IMR-90 (cell line): Measurements from ENCODE around the gene KRTAP13-4. TPM values are rescaled to one million over a fixed set of nuclear protein-coding genes. Genes with fewer than 3 reads are reported as not detected.

ENCODE experiments used
- ATAC-seq: fragments of 200-7000 bp; cut with Tn5 transposase; 2 replicates; pipeline ENCODE4 v1.9.1; 2020; ENCODE audit warnings: low read depth, mild to moderate bottlenecking, moderate library complexity
- BruUV-seq: library from RNA; stranded (reverse); fragments of 400-500 nt; replicated peaks from 2 replicates; lab custom pipeline; 2021; lab: Mats Ljungman, UMichigan
- CTCF ChIA-PET: fragments of 300-600 bp; formaldehyde crosslinking; extraction: SDS; loops from one replicate; lab custom pipeline; 2021; ENCODE audit warnings: antibody characterized with exemption; lab: Yijun Ruan, JAX
- POLR2A ChIA-PET: fragments of 300-600 bp; sonication (Branson Sonifier 250); formaldehyde crosslinking; loops from one replicate; lab custom pipeline; 2022; ENCODE audit warnings: antibody characterized with exemption; ENCODE audit not compliant: unreplicated experiment; lab: Charles Lee
- DNase-seq: peaks from one replicate; pipeline ENCODE4 v3.0.0; 2013
- H2AFZ ChIP-seq: replicated peaks from 2 replicates; pipeline ENCODE3; 2013; ENCODE audit warnings: low read length, mild to moderate bottlenecking; ENCODE audit not compliant: poor library complexity
- H2AK5ac ChIP-seq: 2 replicates; pipeline ENCODE4 v1.6.1; 2013; ENCODE audit warnings: low read depth, low read length, inconsistent platforms
- H2AK9ac ChIP-seq: replicated peaks from 2 replicates; pipeline ENCODE3; 2013; ENCODE audit warnings: mild to moderate bottlenecking, low read depth, low read length, moderate library complexity; ENCODE audit not compliant: poor library complexity
- H2BK120ac ChIP-seq: 2 replicates; pipeline ENCODE4 v1.6.1; 2013; ENCODE audit warnings: low read depth, low read length, inconsistent platforms
- H2BK15ac ChIP-seq: 3 replicates; pipeline ENCODE4 v1.6.1; 2013; ENCODE audit warnings: low read depth, low read length, inconsistent platforms
- H2BK20ac ChIP-seq: 2 replicates; pipeline ENCODE4 v1.6.1; 2013; ENCODE audit warnings: low read depth, mild to moderate bottlenecking, inconsistent platforms, low read length, moderate library complexity
- H2BK5ac ChIP-seq: 2 replicates; pipeline ENCODE4 v1.6.1; 2013; ENCODE audit warnings: mild to moderate bottlenecking, low read depth, low read length, inconsistent platforms; ENCODE audit not compliant: poor library complexity, severe bottlenecking
- H3K14ac ChIP-seq: replicated peaks from 2 replicates; pipeline ENCODE4 v1.6.1; 2013; ENCODE audit warnings: low read depth, low read length, inconsistent platforms
- H3K18ac ChIP-seq: 2 replicates; pipeline ENCODE4 v1.6.1; 2013; ENCODE audit warnings: low read depth, low read length, control low read depth
- H3K23ac ChIP-seq: 2 replicates; pipeline ENCODE4 v1.6.1; 2013; ENCODE audit warnings: low read depth, low read length, inconsistent platforms
- H3K27ac ChIP-seq: 2 replicates; pipeline ENCODE4 v1.5.1; 2013; ENCODE audit warnings: mild to moderate bottlenecking, control low read depth, low read length; ENCODE audit not compliant: insufficient read depth
- H3K27me3 ChIP-seq: 2 replicates; pipeline ENCODE4 v1.6.1; 2013; ENCODE audit warnings: low read length; ENCODE audit not compliant: control insufficient read depth, insufficient read depth
- H3K36me3 ChIP-seq: 2 replicates; pipeline ENCODE4 v1.6.1; 2013; ENCODE audit warnings: low read length, mixed read lengths; ENCODE audit not compliant: control insufficient read depth, insufficient read depth
- H3K4ac ChIP-seq: 2 replicates; pipeline ENCODE4 v1.6.1; 2013; ENCODE audit warnings: low read depth, low read length, inconsistent platforms
- H3K4me1 ChIP-seq: 2 replicates; pipeline ENCODE4 v1.6.1; 2013; ENCODE audit warnings: low read length, mixed read lengths; ENCODE audit not compliant: control insufficient read depth, insufficient read depth
- H3K4me2 ChIP-seq: 2 replicates; pipeline ENCODE4 v1.6.1; 2013; ENCODE audit warnings: low read depth, mild to moderate bottlenecking, control low read depth, low read length, moderate library complexity
- H3K4me3 ChIP-seq: 2 replicates; pipeline ENCODE4 v1.5.1; 2013; ENCODE audit warnings: low read depth, mild to moderate bottlenecking, control low read depth, low read length, moderate library complexity; ENCODE audit not compliant: insufficient read depth
- H3K56ac ChIP-seq: 2 replicates; pipeline ENCODE4 v1.6.1; 2013; ENCODE audit warnings: low read length, inconsistent platforms; ENCODE audit not compliant: insufficient read depth; ENCODE audit errors: extremely low read depth
- H3K79me1 ChIP-seq, 2 experiments: 2 replicates each; pipeline ENCODE4 v1.6.1; 2013; ENCODE audit warnings: low read length in 2 of 2, inconsistent platforms in 1 of 2, low read depth in 1 of 2
- H3K9ac ChIP-seq: 2 replicates; pipeline ENCODE4 v1.6.1; 2013; ENCODE audit warnings: low read depth, low read length, control low read depth
- H3K9me1 ChIP-seq: 2 replicates; pipeline ENCODE4 v1.6.1; 2013; ENCODE audit warnings: low read length, inconsistent platforms; ENCODE audit not compliant: insufficient read depth
- H3K9me3 ChIP-seq: 2 replicates; pipeline ENCODE4 v1.6.1; 2013; ENCODE audit warnings: low read length; ENCODE audit not compliant: control insufficient read depth, insufficient read depth
- H4K20me1 ChIP-seq: 2 replicates; pipeline ENCODE4 v1.6.1; 2013; ENCODE audit warnings: low read length, inconsistent platforms; ENCODE audit not compliant: insufficient read depth
- H4K5ac ChIP-seq: 2 replicates; pipeline ENCODE4 v1.6.1; 2013; ENCODE audit warnings: mild to moderate bottlenecking, low read depth, low read length, control low read depth
- H4K8ac ChIP-seq, 2 experiments: 2 replicates each; pipeline ENCODE4 v1.6.1; 2013; ENCODE audit warnings: low read depth in 2 of 2, low read length in 2 of 2, control low read depth in 1 of 2, inconsistent platforms in 1 of 2
- H4K91ac ChIP-seq: 2 replicates; pipeline ENCODE4 v1.6.1; 2013; ENCODE audit warnings: low read depth, low read length, inconsistent platforms; ENCODE audit not compliant: insufficient read depth
- BHLHE40 ChIP-seq: fragments of 150-350 bp; IDR thresholded peaks from 2 replicates; pipeline ENCODE4 v1.6.1; 2016; ENCODE audit warnings: mild to moderate bottlenecking, low read depth, low read length
- CEBPB ChIP-seq: IDR thresholded peaks from 2 replicates; pipeline ENCODE4 v1.6.1; 2012; ENCODE audit warnings: low read depth, low read length, improper control_type of control experiment
- CHD1 ChIP-seq: IDR thresholded peaks from 2 replicates; pipeline ENCODE4 v1.6.1; 2012; ENCODE audit warnings: low read depth, low read length, improper control_type of control experiment
- CTCF ChIP-seq: conservative IDR thresholded peaks from 2 replicates; pipeline ENCODE4 v1.5.1; 2012; ENCODE audit warnings: mild to moderate bottlenecking, low read depth, low read length, improper control_type of control experiment
- ELK1 ChIP-seq: fragments of 150-350 bp; IDR thresholded peaks from 2 replicates; pipeline ENCODE4 v1.6.1; 2016; ENCODE audit warnings: low read depth, mild to moderate bottlenecking, low read length, moderate library complexity, borderline replicate concordance
- FOS ChIP-seq: fragments of 150-350 bp; IDR thresholded peaks from 2 replicates; pipeline ENCODE4 v1.6.1; 2016; ENCODE audit warnings: low read depth, low read length
- MAFK ChIP-seq: IDR thresholded peaks from 2 replicates; pipeline ENCODE4 v1.6.1; 2012; ENCODE audit warnings: low read depth, low read length, improper control_type of control experiment
- MAZ ChIP-seq: IDR thresholded peaks from 2 replicates; pipeline ENCODE4 v1.6.1; 2012; ENCODE audit warnings: low read depth, mild to moderate bottlenecking, low read length, improper control_type of control experiment, moderate library complexity, borderline replicate concordance
- MXI1 ChIP-seq: IDR thresholded peaks from 2 replicates; pipeline ENCODE4 v1.6.1; 2012; ENCODE audit warnings: low read depth, mild to moderate bottlenecking, low read length, moderate library complexity, borderline replicate concordance
- NFE2L2 ChIP-seq: fragments of 150-350 bp; IDR thresholded peaks from 2 replicates; pipeline ENCODE4 v1.6.1; 2016; ENCODE audit warnings: low read depth, mild to moderate bottlenecking, low read length
- POLR2A ChIP-seq: IDR thresholded peaks from 2 replicates; pipeline ENCODE4 v1.6.1; 2012; ENCODE audit warnings: mild to moderate bottlenecking, low read depth, low read length
- RAD21 ChIP-seq: IDR thresholded peaks from 2 replicates; pipeline ENCODE4 v1.6.1; 2012; ENCODE audit warnings: low read length, improper control_type of control experiment
- RCOR1 ChIP-seq: IDR thresholded peaks from 2 replicates; pipeline ENCODE4 v1.6.1; 2012; ENCODE audit warnings: mild to moderate bottlenecking, low read length, improper control_type of control experiment; ENCODE audit not compliant: insufficient replicate concordance
- RFX5 ChIP-seq: IDR thresholded peaks from 2 replicates; pipeline ENCODE4 v1.8.0; 2012; ENCODE audit warnings: low read depth, mild to moderate bottlenecking, low read length, moderate library complexity
- SMC3 ChIP-seq: fragments of 150-350 bp; IDR thresholded peaks from 2 replicates; pipeline ENCODE4 v1.6.1; 2016; ENCODE audit warnings: low read depth, mild to moderate bottlenecking, antibody characterized with exemption, low read length, moderate library complexity
- USF2 ChIP-seq: fragments of 150-350 bp; IDR thresholded peaks from 2 replicates; pipeline ENCODE4 v1.6.1; 2017; ENCODE audit warnings: mild to moderate bottlenecking, antibody characterized with exemption, low read length, low read depth
- WGBS, 2 experiments: methylation state at CpG; one replicate each; pipeline versions ENCODE4 v1.1.5 to v1.1.7; 2013; ENCODE audit warnings: missing lambda C conversion rate in 2 of 2; ENCODE audit not compliant: insufficient read length in 1 of 2; ENCODE audit errors: extremely low coverage in 2 of 2; 5-methylcytosine and 5-hydroxymethylcytosine counted together
- dilution Hi-C: fragments of 300-500 bp; cut with HindIII; formaldehyde crosslinking; loops from one replicate; pipeline ENCODE4 v1.14.3; 2018; ENCODE audit warnings: low sequenced_read_pairs; ENCODE audit not compliant: unreplicated experiment
- in situ Hi-C: fragments of 300-500 bp; cut with MboI; formaldehyde crosslinking; loops from 3 replicates; pipeline ENCODE4 v1.14.3; 2019; ENCODE audit warnings: low sequenced_read_pairs, inconsistent platforms, mixed read lengths
- intact Hi-C: fragments of 100-400 bp; cut with micrococcal nuclease; formaldehyde crosslinking; loops from 2 replicates; pipeline ENCODE4 v1.10.0; 2022
- polyA plus RNA-seq, 3 experiments: library from polyadenylated mRNA; depleted of rRNA; stranded (reverse); fragments of >200 nt; gene quantifications; 2 replicates each; pipeline ENCODE4 v1.2.3, GENCODE V29; 2012; ENCODE audit warnings: low replicate concordance in 1 of 3
- total RNA-seq: library from RNA; depleted of rRNA; stranded (reverse); fragments of >200 nt; gene quantifications from 2 replicates; pipeline ENCODE4 v1.2.3, GENCODE V29; 2012

The KRTAP13-4 gene
- total and polyA plus RNA-seq, 2 of the 4 experiments (the other 2 are of a cell fraction), result not detected

- H3K4me3 ChIP-seq, result no peak overlapping the region
- WGBS, 2 experiments, result no CpG with 5 or more reads among the region's 3 CpGs
- H2BK5ac ChIP-seq, result no peak overlapping the region
- H2BK15ac ChIP-seq, result no peak overlapping the region
- H2BK20ac ChIP-seq, result no peak overlapping the region
- intact Hi-C loops (no loop called here), in situ Hi-C loops (no loop called here), dilution Hi-C loops (no loop called here)
- no peaks in the 10 kb centered on the region for H3K9me1 ChIP-seq
- peaks cover 9% of the 10 kb centered on the region for H3K9me3 ChIP-seq
- no peak for ATAC-seq
- no peak overlapping the region for H2BK120ac ChIP-seq
- H4K20me1 ChIP-seq, result no peaks in the 10 kb centered on the region
- no peak overlapping the region for H4K91ac ChIP-seq
- H3K9ac ChIP-seq, result no peak overlapping the region
- POLR2A ChIA-PET, result no interaction called here
- no TSS peak for BruUV-seq
- H3K56ac ChIP-seq, result no peak overlapping the region
- H3K18ac ChIP-seq, result no peak overlapping the region
- CTCF ChIA-PET, result no interaction called here
- H3K4ac ChIP-seq, result no peak overlapping the region
- H3K23ac ChIP-seq, result no peak overlapping the region
- no peak overlapping the region for H2AK5ac ChIP-seq
- no peaks in the 10 kb centered on the region for H3K36me3 ChIP-seq
- no peak overlapping the region for H2AK9ac ChIP-seq
- TF ChIP-seq RCOR1 (no peak), RFX5 (no peak), BHLHE40 (no peak), MAFK (no peak), FOS (no peak), CHD1 (no peak), MXI1 (no peak), SMC3 (no peak), CTCF (no peak), MAZ (no peak), USF2 (no peak), RAD21 (no peak), NFE2L2 (no peak), ELK1 (no peak), CEBPB (no peak), POLR2A (no peak)
- no peaks in the 10 kb centered on the region for H3K4me1 ChIP-seq
- no peak overlapping the region for H4K8ac ChIP-seq
- H3K4me2 ChIP-seq, result no peak overlapping the region
- no peaks in the 10 kb centered on the region for H3K79me1 ChIP-seq
- no peak for DNase-seq
- no peak overlapping the region for H3K27ac ChIP-seq
- no peak overlapping the region for H4K5ac ChIP-seq
- H3K14ac ChIP-seq, result no peak overlapping the region
- H2AFZ ChIP-seq, result no peak overlapping the region
- no peaks in the 10 kb centered on the region for H3K27me3 ChIP-seq
Measured at GRCh38 chr21:30426731-30427130, 3.3 kb upstream of the KRTAP13-4 start.
